Esophagus muscularis mucosa (tissue), 3 donors: ENCODE measurements around the gene TRPM3.

Experiments
- POLR2A ChIP-seq: fragments of 450-650 bp; IDR thresholded peaks from one replicate; pipeline ENCODE4 v1.6.1; 2017; ENCODE audit warnings: antibody characterized with exemption, moderate library complexity, mild to moderate bottlenecking, low read depth
- POLR2AphosphoS5 ChIP-seq, 2 donors: sonication (generic); formaldehyde crosslinking; IDR thresholded peaks; one replicate each; pipeline ENCODE4 v1.6.1; 2017; ENCODE audit warnings: antibody characterized with exemption in 2 of 2
- TF ChIP-seq, protein P1 (sequence below), 3 experiments: fragments of 200-600 bp in 2 of 3; fragments of 450-650 bp in 1 of 3; sonication (generic) in 2 of 3; IDR thresholded peaks; one replicate each; pipeline ENCODE4 v1.5.1; 2017 to 2019; ENCODE audit warnings: antibody characterized with exemption in 3 of 3, mild to moderate bottlenecking in 2 of 3, moderate library complexity in 1 of 3

DNA sequence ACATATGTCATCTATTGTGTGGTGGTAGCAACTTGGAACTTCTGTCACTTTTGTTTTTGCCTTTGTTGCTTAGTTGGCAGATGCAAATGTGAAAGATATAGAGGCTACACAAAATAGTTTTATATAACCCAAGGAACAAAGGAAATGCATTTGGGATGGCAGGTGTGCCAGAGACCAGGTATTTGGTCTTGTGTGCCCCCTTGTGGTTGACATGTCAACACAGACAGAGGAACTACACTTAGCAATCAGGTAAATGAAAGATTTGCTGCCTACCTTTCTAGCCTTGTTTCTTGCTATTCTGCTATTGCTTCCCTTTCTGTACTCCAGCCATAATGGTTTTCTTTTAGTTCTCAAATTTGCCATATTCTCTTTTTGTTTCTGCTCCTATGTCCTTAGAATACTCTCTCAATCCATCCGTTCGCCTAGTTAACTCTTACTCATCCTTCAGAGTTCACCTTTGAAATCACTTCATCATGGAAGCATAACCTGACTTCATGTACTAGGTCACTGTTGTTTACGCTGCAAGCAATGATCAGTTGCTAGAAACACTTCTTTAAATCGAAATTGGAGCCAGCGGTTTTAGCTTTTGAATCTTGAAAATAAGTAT is 119.5 kb downstream of the TRPM3 start:
- TF ChIP-seq, protein P1, sequence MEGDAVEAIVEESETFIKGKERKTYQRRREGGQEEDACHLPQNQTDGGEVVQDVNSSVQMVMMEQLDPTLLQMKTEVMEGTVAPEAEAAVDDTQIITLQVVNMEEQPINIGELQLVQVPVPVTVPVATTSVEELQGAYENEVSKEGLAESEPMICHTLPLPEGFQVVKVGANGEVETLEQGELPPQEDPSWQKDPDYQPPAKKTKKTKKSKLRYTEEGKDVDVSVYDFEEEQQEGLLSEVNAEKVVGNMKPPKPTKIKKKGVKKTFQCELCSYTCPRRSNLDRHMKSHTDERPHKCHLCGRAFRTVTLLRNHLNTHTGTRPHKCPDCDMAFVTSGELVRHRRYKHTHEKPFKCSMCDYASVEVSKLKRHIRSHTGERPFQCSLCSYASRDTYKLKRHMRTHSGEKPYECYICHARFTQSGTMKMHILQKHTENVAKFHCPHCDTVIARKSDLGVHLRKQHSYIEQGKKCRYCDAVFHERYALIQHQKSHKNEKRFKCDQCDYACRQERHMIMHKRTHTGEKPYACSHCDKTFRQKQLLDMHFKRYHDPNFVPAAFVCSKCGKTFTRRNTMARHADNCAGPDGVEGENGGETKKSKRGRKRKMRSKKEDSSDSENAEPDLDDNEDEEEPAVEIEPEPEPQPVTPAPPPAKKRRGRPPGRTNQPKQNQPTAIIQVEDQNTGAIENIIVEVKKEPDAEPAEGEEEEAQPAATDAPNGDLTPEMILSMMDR (IDR thresholded peaks at IDR 0.05) = peak in 2 of 3 experiments; percentile 33 to 38
- TF ChIP-seq POLR2AphosphoS5 (IDR thresholded peaks at IDR 0.05) (no peak), POLR2A (no peak)
